ENCODE measurements around the gene VKORC1L1.

GRCh38 chr7:65915921-65916657 lies 43.2 kb downstream of the VKORC1L1 start:
- TF ChIP-seq CTCF (IDR thresholded peaks at IDR 0.05) (no peak), POLR2AphosphoS5 (IDR thresholded peaks at IDR 0.05; ENCODE audit: insufficient read depth in 1 of 2, low read depth in 1 of 2) (no peak)

Measured in vagina (tissue), 2 donors.